HG02840 (cell line): ENCODE measurements around the gene DGCR8.
A peak's percentile ranks its signal among the peaks of the same experiment; 100 is the strongest.
"Not testable (repeated sequence)": the region's sequence is repeated elsewhere in the genome, so short reads cannot be mapped to it uniquely, and the experiment has no call there.

Experiments used
- ATAC-seq: cut with Tn5 transposase; IDR thresholded peaks from one replicate; pipeline ENCODE4 v1.9.1; 2021; ENCODE audit warnings: mild to moderate bottlenecking, moderate library complexity, moderate number of reproducible peaks; ENCODE audit not compliant: unreplicated experiment, low FRiP score

DGCR8 gene

GRCh38 chr22:20065896-20066616 lies 14.0 kb upstream of the DGCR8 start:
- no peak for ATAC-seq

GRCh38 chr22:20066617-20067383 lies 13.2 kb upstream of the DGCR8 start:
- ATAC-seq = no peak

- not testable (repeated sequence) for ATAC-seq
Measured at GRCh38 chr22:20067384-20067682, 12.7 kb upstream of the DGCR8 start.

- ATAC-seq = no peak
Measured at GRCh38 chr22:20068640-20069039, 11.4 kb upstream of the DGCR8 start.

- no peak for ATAC-seq
Measured at GRCh38 chr22:20069331-20070042, 10.6 kb upstream of the DGCR8 start.

GRCh38 chr22:20071524-20071972 lies 8.5 kb upstream of the DGCR8 start:
- no peak for ATAC-seq

GRCh38 chr22:20076627-20077172 lies 3.3 kb upstream of the DGCR8 start:
- no peak for ATAC-seq

GRCh38 chr22:20080445-20080775 lies 369 bp downstream of the DGCR8 start:
- peak; percentile 58 for ATAC-seq

GRCh38 chr22:20080776-20081654 lies 974 bp downstream of the DGCR8 start:
- no peak for ATAC-seq

GRCh38 chr22:20083157-20083890 lies 3.3 kb downstream of the DGCR8 start:
- ATAC-seq = no peak

- no peak for ATAC-seq
Measured at GRCh38 chr22:20083891-20084546, 4.0 kb downstream of the DGCR8 start.

GRCh38 chr22:20084547-20085413 lies 4.7 kb downstream of the DGCR8 start:
- no peak for ATAC-seq

- no peak for ATAC-seq
Measured at GRCh38 chr22:20085651-20086050, 5.6 kb downstream of the DGCR8 start.

- no peak for ATAC-seq
Measured at GRCh38 chr22:20086101-20086599, 6.1 kb downstream of the DGCR8 start.

- no peak for ATAC-seq
Measured at GRCh38 chr22:20086763-20087162, 6.7 kb downstream of the DGCR8 start.

- ATAC-seq = no peak
Measured at GRCh38 chr22:20087319-20088262, 7.5 kb downstream of the DGCR8 start.

- no peak for ATAC-seq
Measured at GRCh38 chr22:20088263-20088648, 8.2 kb downstream of the DGCR8 start.
